DOHH2 (cell line): ENCODE measurements around the gene TLR4.

Experiments used
- H3F3A ChIP-seq: fragments of 200-600 bp; sonication (generic), shearing (Covaris generic); 2 replicates; pipeline ENCODE4 v1.6.0; 2016; ENCODE audit warnings: antibody characterized with exemption, mild to moderate bottlenecking; ENCODE audit not compliant: control insufficient read depth, insufficient read depth
- H3K27ac ChIP-seq: fragments of 200-600 bp; sonication (generic); 2 replicates; pipeline ENCODE4 v1.5.1; 2014; ENCODE audit warnings: low read depth, mild to moderate bottlenecking, low read length, moderate library complexity
- H3K27me3 ChIP-seq: fragments of 200-600 bp; sonication (generic); 2 replicates; pipeline ENCODE4 v1.6.1; 2014; ENCODE audit warnings: mild to moderate bottlenecking, low read length, mixed read lengths; ENCODE audit not compliant: control insufficient read depth
- H3K36me3 ChIP-seq: fragments of 200-600 bp; sonication (generic); 2 replicates; pipeline ENCODE4 v1.6.1; 2014; ENCODE audit warnings: mild to moderate bottlenecking, low read length, moderate library complexity, mixed read lengths; ENCODE audit not compliant: control insufficient read depth
- H3K4me1 ChIP-seq: fragments of 200-600 bp; sonication (generic); 2 replicates; pipeline ENCODE4 v1.6.1; 2014; ENCODE audit warnings: mild to moderate bottlenecking, low read length, mixed read lengths; ENCODE audit not compliant: control insufficient read depth
- H3K4me2 ChIP-seq: fragments of 200-600 bp; sonication (generic); 2 replicates; pipeline ENCODE4 v1.6.0; 2014; ENCODE audit warnings: mild to moderate bottlenecking, low read length, moderate library complexity
- H3K4me3 ChIP-seq: fragments of 200-600 bp; sonication (generic); 2 replicates; pipeline ENCODE4 v1.5.1; 2014; ENCODE audit warnings: mild to moderate bottlenecking, low read length, mixed read lengths
- H3K79me2 ChIP-seq: fragments of 200-600 bp; sonication (generic); 2 replicates; pipeline ENCODE4 v1.6.1; 2014; ENCODE audit warnings: mild to moderate bottlenecking, low read length, mixed read lengths; ENCODE audit not compliant: control insufficient read depth
- H3K9me2 ChIP-seq: fragments of 200-600 bp; sonication (generic); replicated peaks from 2 replicates; pipeline ENCODE4 v1.6.1; 2014; ENCODE audit warnings: mild to moderate bottlenecking, low read length, mixed read lengths; ENCODE audit not compliant: control insufficient read depth
- H3K9me3 ChIP-seq: fragments of 200-600 bp; sonication (generic); 2 replicates; pipeline ENCODE4 v1.6.1; 2014; ENCODE audit warnings: antibody characterized with exemption, low read length, mixed read lengths; ENCODE audit not compliant: control insufficient read depth, insufficient read depth
- H4K20me1 ChIP-seq: fragments of 200-600 bp; sonication (generic); 2 replicates; pipeline ENCODE4 v1.6.0; 2014; ENCODE audit warnings: low read depth, mild to moderate bottlenecking, antibody characterized with exemption, low read length, moderate library complexity; ENCODE audit not compliant: control insufficient read depth, insufficient read depth
- EZH2phosphoT487 ChIP-seq: fragments of 200-600 bp; sonication (generic); IDR thresholded peaks from 2 replicates; pipeline ENCODE4 v1.6.1; 2017; ENCODE audit warnings: borderline replicate concordance, mild to moderate bottlenecking, antibody characterized with exemption, low read length, moderate library complexity, mixed read lengths
- TF ChIP-seq, protein P1 (sequence below): fragments of 200-600 bp; sonication (generic); IDR thresholded peaks from one replicate; pipeline ENCODE4 v1.5.1; 2014; ENCODE audit warnings: antibody characterized with exemption, mild to moderate bottlenecking, low read depth, low read length; ENCODE audit not compliant: poor library complexity, severe bottlenecking

Gene TLR4

GRCh38 chr9:117747386-117747970 lies 43.3 kb downstream of the TLR4 start:
- Histone ChIP-seq H3K9me3 (no peaks in the 10 kb centered on the region), H3F3A (no peaks in the 10 kb centered on the region), H3K4me3 (no peak overlapping the region), H3K27me3 (no peaks in the 10 kb centered on the region), H3K9me2 (no peaks in the 10 kb centered on the region), H3K27ac (no peak overlapping the region), H4K20me1 (no peaks in the 10 kb centered on the region), H3K4me1 (no peaks in the 10 kb centered on the region), H3K36me3 (no peaks in the 10 kb centered on the region), H3K79me2 (no peaks in the 10 kb centered on the region), H3K4me2 (no peak overlapping the region)
- TF ChIP-seq EZH2phosphoT487: no peak
- TF ChIP-seq, protein P1, sequence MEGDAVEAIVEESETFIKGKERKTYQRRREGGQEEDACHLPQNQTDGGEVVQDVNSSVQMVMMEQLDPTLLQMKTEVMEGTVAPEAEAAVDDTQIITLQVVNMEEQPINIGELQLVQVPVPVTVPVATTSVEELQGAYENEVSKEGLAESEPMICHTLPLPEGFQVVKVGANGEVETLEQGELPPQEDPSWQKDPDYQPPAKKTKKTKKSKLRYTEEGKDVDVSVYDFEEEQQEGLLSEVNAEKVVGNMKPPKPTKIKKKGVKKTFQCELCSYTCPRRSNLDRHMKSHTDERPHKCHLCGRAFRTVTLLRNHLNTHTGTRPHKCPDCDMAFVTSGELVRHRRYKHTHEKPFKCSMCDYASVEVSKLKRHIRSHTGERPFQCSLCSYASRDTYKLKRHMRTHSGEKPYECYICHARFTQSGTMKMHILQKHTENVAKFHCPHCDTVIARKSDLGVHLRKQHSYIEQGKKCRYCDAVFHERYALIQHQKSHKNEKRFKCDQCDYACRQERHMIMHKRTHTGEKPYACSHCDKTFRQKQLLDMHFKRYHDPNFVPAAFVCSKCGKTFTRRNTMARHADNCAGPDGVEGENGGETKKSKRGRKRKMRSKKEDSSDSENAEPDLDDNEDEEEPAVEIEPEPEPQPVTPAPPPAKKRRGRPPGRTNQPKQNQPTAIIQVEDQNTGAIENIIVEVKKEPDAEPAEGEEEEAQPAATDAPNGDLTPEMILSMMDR: no peak

DNA sequence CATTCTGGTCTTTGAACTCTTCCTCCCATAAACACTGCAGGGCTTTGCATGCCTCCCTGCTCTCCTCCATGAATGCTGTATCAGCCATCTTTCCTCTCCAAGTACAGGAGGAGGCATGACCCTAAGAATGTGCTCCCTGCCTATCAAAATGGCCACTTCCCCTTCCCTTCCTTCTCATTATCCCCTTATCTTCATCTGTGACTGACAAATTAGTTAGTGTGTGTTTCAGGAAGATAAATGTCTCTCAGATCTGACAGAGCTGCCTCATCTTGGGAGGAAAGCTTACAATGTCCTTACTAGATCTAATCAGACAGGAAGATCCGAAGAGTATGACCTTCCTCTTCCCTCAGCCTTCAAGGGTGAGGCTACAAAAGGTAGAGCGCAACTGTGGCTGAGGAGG lies 46.2 kb downstream of the TLR4 start:
- H3K4me2 ChIP-seq: no peak overlapping the region
- TF ChIP-seq, protein P1: no peak
- no peak for TF ChIP-seq EZH2phosphoT487
- no peak overlapping the region for H3K27ac ChIP-seq
- no peaks in the 10 kb centered on the region for H3K9me3 ChIP-seq
- no peaks in the 10 kb centered on the region for H3K4me1 ChIP-seq
- H4K20me1 ChIP-seq: no peaks in the 10 kb centered on the region
- no peaks in the 10 kb centered on the region for H3K36me3 ChIP-seq
- H3K9me2 ChIP-seq: no peaks in the 10 kb centered on the region
- H3F3A ChIP-seq: no peaks in the 10 kb centered on the region
- H3K79me2 ChIP-seq: no peaks in the 10 kb centered on the region
- no peak overlapping the region for H3K4me3 ChIP-seq
- no peaks in the 10 kb centered on the region for H3K27me3 ChIP-seq

DNA sequence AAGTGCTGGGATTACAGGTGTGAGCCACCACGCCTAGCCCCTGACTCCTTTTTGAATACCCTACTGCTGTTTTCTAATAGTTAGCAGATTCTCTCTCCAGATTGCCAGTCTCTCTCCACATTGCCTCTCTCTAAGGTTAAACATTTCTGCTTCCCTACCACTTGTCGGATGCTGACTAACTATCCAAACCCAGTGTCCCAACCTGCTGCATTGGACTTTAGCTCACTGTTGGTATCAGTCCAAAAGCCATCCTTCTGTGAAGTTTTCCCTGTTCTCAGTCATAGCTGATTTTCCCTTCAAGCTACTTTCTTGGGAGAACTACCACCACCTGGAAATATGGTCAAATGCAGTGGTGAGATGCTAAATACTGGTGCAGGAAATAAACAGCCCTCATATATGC lies 48.7 kb downstream of the TLR4 start:
- no peaks in the 10 kb centered on the region for H3F3A ChIP-seq
- no peak overlapping the region for H3K4me2 ChIP-seq
- H3K9me2 ChIP-seq: no peaks in the 10 kb centered on the region
- TF ChIP-seq EZH2phosphoT487: no peak
- TF ChIP-seq, protein P1: no peak
- no peaks in the 10 kb centered on the region for H3K79me2 ChIP-seq
- no peaks in the 10 kb centered on the region for H3K27me3 ChIP-seq
- no peak overlapping the region for H3K27ac ChIP-seq
- no peaks in the 10 kb centered on the region for H3K36me3 ChIP-seq
- H3K4me1 ChIP-seq: no peaks in the 10 kb centered on the region
- no peaks in the 10 kb centered on the region; the same call in 1 of the 2 replicates for H4K20me1 ChIP-seq
- H3K4me3 ChIP-seq: no peak overlapping the region
- H3K9me3 ChIP-seq: no peaks in the 10 kb centered on the region
